Activated naive CD4-positive, alpha-beta T cell treated with anti-CD3 and anti-CD28 coated beads, Interleukin-2, amount 50 U/mL, for 24 hours (primary cell): Measurements from ENCODE around the gene RNF39.
A peak's percentile ranks its signal among the peaks of the same experiment; 100 is the strongest.

Source experiments
- H3K27ac Mint-ChIP-seq: one replicate; pipeline ENCODE4 v1.8.0; 2021; ENCODE audit warnings: mild to moderate bottlenecking, mixed read lengths
- H3K27me3 Mint-ChIP-seq: one replicate; pipeline ENCODE4 v1.8.0; 2021; ENCODE audit warnings: mixed read lengths
- H3K36me3 Mint-ChIP-seq: one replicate; pipeline ENCODE4 v1.8.0; 2021; ENCODE audit warnings: mixed read lengths
- H3K4me1 Mint-ChIP-seq: one replicate; pipeline ENCODE4 v1.8.0; 2021; ENCODE audit warnings: mixed read lengths
- H3K4me3 Mint-ChIP-seq: one replicate; pipeline ENCODE4 v1.8.0; 2021; ENCODE audit warnings: mild to moderate bottlenecking, mixed read lengths
- H3K9me3 Mint-ChIP-seq: one replicate; pipeline ENCODE4 v1.8.0; 2021; ENCODE audit warnings: mixed read lengths

RNF39 gene

DNA sequence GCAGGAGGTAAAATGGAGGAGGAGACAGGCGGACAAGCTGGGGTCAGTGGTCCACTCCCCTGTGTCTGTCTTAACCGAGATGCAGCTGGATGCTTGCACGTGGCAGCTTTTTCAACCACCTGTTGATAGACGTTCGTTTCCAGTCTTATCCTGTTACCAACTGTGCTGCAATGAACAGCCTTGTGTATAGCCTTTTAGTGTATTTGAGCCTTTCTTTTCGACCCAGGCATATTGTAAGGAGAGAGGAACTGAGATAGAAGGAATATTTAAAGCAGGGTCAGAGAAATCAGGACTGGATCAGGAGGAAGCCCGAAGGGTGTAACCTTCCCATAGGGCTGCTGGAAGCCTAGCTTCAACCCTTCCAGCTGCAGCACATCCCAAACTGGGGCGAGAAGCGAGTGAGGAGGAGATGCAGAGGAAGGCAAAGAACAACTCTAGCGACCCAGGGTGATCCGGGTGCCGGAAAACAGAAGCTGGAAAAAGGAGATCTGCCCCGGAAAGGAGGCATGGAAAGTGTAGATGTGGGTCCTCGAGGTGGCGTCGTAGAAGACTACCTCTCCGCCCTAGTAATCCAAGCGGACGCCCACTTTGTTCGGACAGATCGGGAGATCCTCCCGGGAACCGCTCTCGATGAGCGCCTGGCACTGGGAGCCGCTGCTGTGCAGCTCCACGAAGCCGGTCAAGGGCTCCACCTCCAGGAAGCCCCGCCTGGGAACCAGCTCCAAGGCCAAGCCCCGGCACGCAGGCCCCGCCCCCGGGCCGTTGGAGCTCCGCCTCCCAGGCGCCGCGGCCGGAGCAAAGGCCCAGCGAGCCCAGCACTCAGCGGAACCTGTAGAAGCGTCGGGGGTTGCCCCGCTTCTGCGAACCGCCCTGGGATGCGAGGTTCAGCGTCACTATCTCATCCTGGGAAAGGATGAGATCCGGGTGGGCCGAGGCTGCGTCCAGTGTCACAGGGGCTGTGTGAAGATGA, 26.2 kb upstream of the RNF39 start:
- Mint-ChIP-seq H3K27ac (peak overlapping the region; percentile 5), H3K9me3 (no peaks in the 10 kb centered on the region), H3K4me3 (peak overlapping the region; percentile 87), H3K4me1 (peaks cover 64% of the 10 kb centered on the region), H3K36me3 (no peaks in the 10 kb centered on the region), H3K27me3 (peaks cover 15% of the 10 kb centered on the region)

DNA sequence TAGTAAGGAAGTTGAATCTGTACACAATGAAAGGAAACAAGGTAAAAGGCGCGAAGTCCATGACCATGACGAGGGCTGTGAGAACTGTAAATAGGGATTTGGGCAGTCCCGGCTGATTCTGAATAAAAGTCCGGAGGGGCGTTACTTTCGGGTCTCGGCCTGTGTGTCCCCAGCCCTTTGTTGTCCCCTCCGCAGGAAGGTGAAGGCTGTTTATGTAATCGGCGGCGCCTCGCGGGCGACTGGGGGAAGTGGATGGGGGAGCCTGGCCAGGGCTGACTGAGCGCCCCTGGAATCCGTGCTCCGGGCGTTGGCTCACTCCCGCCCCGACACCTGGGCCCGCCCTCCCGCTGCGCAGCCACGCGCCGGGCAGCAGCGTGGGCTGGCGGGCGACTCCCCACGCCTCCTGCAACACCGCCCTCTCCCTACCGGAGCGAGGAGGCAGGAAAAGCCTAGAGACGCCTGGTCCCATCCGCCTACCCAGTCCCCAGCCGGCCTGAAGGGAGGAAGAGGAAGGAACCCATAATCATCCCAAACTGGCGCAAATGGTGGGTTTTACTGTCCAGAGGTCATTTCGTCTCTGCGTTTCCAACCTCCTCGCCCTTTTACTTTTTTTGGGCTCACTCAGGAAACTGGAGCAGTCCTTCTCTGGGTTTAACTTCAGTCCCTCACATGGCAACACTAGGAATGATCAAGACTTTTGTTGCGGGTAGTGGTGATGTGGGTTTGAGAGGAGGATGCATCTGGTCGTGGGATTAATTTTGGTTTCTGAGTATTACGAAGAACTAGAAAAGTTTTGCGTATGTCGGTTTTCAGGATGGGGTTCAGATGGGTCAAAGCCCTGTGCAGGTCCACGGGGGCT, 25.2 kb upstream of the RNF39 start:
- peak overlapping the region; percentile 71 for H3K27ac Mint-ChIP-seq
- H3K4me3 Mint-ChIP-seq, result peak overlapping the region; percentile 84
- H3K36me3 Mint-ChIP-seq, result no peaks in the 10 kb centered on the region
- no peaks in the 10 kb centered on the region for H3K9me3 Mint-ChIP-seq
- H3K4me1 Mint-ChIP-seq, result peaks cover 64% of the 10 kb centered on the region
- peaks cover 15% of the 10 kb centered on the region for H3K27me3 Mint-ChIP-seq

DNA sequence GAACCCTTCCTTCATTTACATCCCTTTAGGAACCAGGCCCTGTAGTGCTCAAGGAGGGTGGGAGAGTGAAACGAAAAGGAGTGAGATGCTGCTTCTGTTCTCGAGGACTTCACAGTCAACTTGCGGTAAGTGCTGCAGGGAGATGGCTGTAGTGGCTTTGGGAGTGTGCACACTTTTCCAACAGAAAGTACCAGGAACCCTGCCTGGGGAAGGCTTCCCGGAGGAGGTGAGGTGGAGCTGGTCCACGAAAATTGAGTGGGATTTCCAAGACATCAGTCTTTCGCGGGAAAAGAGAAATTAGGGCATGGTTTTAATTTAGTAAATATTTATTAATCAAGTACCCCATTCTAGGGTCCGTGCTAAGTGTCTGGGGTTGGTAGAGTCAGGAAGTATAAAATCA, 24.6 kb upstream of the RNF39 start:
- Mint-ChIP-seq H3K27me3 (peaks cover 15% of the 10 kb centered on the region), H3K27ac (peak overlapping the region; percentile 71), H3K4me1 (peaks cover 64% of the 10 kb centered on the region), H3K36me3 (no peaks in the 10 kb centered on the region), H3K4me3 (peak overlapping the region; percentile 78), H3K9me3 (no peaks in the 10 kb centered on the region)

DNA sequence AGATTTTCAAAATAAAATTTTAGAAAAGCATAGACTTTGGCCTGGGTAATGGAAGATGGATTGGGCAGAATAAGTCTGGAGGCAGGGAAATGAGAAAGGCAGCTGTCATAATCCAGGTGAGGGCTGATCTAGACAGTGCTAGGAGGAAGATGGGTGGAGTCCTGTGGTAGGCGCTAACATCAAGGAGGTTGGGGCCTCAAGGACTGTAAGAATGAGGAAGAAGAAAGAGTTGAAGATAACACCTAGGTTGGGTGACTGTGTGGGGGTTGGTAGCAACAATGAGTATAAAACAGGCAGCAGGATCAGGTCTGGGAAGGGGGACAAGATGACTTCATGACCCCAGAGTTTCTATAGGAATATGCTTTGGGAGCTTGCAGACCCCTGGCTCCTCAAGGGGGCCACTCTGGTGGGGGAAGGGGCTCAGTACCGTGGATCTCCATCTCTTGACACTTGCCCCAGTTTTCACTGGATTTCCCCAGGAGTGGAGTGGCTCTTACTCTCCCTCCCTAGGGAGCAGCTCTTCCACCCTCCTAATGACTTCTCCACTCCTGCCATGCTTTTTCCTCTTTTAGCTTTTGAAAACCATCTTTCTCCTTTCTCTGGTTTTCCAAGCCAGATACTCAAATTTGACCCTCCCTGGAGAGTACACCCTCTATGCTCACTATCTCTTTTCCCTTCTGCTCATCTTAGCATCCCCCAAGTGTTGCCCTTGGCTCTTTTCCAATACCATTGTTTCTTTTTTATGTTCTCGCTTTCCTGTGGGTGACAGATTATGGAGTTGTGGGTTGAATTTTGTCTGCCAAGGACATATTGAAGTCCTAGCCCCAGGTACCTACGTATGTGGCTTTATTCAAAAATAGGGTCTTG, 22.6 kb upstream of the RNF39 start:
- H3K9me3 Mint-ChIP-seq, result no peaks in the 10 kb centered on the region
- H3K4me3 Mint-ChIP-seq, result peak overlapping the region; percentile 9
- H3K27me3 Mint-ChIP-seq, result peaks cover 17% of the 10 kb centered on the region
- peaks cover 57% of the 10 kb centered on the region for H3K4me1 Mint-ChIP-seq
- no peaks in the 10 kb centered on the region for H3K36me3 Mint-ChIP-seq
- peak overlapping the region; percentile 44 for H3K27ac Mint-ChIP-seq

DNA sequence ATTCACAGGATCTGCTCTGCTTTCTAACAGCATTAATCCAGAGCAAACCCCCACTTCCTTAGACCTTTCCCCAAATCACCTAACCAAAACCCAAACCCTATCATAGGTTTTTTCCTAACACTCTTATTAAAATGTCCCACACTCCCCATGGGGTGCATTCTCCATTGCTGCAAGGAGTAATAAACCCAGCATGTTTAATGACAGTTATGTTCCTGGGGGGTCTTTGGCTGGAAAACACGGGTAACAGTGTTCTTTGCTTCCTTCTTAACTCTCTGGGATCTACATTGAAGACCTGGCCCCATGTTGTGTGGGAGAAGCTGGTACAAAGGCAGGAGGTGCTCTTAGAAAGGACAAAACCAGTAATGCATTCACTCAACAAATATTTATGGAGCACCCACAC, 21.3 kb upstream of the RNF39 start:
- no peaks in the 10 kb centered on the region for H3K36me3 Mint-ChIP-seq
- H3K4me3 Mint-ChIP-seq, result no peak overlapping the region
- peaks cover 21% of the 10 kb centered on the region for H3K27me3 Mint-ChIP-seq
- H3K9me3 Mint-ChIP-seq, result no peaks in the 10 kb centered on the region
- peaks cover 47% of the 10 kb centered on the region for H3K4me1 Mint-ChIP-seq
- no peak overlapping the region for H3K27ac Mint-ChIP-seq

DNA sequence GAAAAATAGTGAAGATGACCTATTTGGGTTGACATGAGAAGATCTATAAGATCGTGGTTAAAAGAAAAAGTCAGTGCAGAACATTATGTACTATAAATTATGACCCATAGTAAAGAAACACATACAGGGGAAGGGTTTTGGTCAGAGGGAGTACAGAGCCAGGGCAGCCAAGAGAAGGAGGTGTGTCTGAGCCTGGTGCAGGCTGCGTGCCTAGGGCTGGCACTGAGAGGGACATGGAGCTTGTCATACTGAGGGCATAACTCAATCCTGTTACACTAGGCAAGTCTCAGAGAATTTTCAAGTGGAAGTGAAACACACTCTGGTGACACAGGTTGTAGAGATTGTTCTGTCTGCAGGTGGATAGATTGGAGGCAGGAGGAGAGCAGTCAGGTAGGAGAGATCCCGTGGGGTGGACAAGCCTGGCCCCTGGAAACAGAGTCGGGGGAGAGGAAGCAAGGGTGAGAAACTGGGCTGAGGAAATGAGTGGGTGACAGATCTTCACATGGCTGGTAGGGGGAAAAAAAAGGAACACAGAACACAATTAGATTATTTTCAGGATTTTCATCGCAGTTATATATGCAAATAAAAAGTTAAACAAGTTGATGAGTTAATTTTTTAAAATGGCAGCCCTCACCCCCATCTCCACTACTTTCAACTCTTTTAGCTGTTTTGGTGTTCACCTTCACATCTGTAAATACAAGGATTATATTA, 18.5 kb upstream of the RNF39 start:
- peaks cover 23% of the 10 kb centered on the region for H3K4me1 Mint-ChIP-seq
- H3K4me3 Mint-ChIP-seq, result no peak overlapping the region
- peaks cover 16% of the 10 kb centered on the region for H3K27me3 Mint-ChIP-seq
- no peaks in the 10 kb centered on the region for H3K36me3 Mint-ChIP-seq
- no peaks in the 10 kb centered on the region for H3K9me3 Mint-ChIP-seq
- no peak overlapping the region for H3K27ac Mint-ChIP-seq

DNA sequence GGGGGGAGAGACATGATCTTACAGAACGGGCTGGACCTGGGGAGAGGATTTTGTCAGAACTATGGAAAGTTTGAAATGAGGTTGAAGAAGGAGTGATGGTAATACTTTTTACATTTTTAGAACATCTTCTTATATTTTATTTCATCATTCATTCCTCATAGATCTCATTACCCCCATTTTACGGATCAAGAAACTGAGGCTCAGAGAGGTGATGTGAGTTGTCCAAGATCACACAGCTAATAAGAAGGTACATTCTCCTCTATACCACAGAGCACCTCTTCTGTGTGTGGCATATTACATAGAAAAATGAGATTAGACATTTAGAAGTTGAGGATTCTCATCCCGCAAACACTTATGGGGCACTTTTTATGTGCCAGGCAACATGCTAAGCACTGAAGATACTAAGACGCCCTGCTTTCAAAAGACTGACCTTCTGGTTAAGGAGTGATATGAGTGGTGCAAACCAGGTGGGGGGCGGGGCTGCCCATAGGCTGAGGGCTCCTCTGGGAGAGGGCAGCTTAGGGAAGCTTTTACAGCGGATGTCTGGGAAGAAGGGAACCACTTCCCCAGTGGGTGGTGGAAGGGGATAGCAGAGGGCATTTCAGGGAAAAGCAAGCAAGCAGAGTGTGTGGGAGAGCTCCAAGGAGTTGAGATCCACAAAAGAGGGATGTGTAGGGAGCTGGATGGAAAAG, 17.4 kb upstream of the RNF39 start:
- no peak overlapping the region for H3K27ac Mint-ChIP-seq
- H3K27me3 Mint-ChIP-seq, result peaks cover 17% of the 10 kb centered on the region
- H3K4me1 Mint-ChIP-seq, result peaks cover 13% of the 10 kb centered on the region
- no peaks in the 10 kb centered on the region for H3K36me3 Mint-ChIP-seq
- no peaks in the 10 kb centered on the region for H3K9me3 Mint-ChIP-seq
- no peak overlapping the region for H3K4me3 Mint-ChIP-seq

DNA sequence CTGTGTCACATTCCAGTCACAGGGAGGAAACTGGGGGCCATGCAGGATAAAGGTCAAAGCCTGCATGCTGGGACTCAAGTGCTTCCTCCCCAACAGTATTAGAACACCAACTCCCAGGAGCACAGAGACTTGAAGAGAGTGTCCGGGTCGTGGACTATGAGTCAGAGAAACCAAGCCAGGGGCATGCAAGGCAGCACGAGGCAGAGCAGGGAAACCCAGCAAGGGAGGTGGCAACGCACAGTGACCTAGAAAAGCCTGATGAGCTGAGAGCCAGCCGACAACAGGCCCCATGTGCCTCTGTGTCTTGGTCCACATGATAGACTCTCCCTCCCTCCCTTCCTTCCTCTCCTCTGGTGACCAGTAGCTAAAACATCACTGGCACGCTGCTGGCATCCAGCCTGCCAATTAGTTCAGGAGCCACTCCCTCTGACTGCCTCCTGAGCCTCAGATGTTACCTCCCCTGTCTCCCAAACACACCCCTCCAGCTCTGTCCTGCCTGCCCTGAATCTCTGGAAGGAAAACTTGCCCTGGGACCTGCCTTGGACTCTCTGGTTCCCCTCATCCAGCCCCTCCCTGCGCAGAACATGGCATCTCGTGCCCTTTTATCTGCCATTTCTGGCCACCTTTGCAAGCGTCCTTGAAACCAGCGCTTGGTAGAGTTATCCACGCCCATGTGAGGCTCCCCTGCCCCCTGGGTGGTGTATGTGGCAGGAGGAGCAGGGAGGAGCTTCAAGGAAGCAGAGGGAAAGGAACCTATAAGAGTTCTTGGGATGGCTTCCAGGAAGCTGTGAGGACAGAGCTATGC, 16.2 kb upstream of the RNF39 start:
- Mint-ChIP-seq H3K4me3 (no peak overlapping the region), H3K27ac (no peak overlapping the region)

DNA sequence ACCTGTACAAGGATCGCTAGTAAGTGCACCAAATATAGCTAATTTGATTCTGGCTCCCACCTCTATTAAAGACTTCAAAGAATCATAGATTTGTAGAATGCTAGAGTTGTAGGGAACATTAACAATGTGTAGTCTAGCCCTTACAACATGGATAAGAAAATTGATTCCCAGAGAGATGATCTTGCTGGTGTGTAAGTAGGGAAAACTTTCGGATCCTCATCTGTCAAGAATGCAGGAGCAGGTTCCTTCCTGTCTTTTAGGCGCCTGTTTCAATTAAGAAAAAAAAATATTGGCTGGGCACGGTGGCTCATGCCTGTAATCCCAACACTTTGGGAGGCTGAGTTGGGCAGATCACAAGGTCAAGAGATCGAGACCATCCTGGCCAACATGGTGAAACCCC, 12.3 kb upstream of the RNF39 start:
- H3K4me1 Mint-ChIP-seq, result no peaks in the 10 kb centered on the region
- H3K4me3 Mint-ChIP-seq, result no peak overlapping the region

More for the DNA sequence above, 16.2 kb upstream of the RNF39 start:
- H3K27me3 Mint-ChIP-seq, result peaks cover 28% of the 10 kb centered on the region
- H3K36me3 Mint-ChIP-seq, result no peaks in the 10 kb centered on the region
- H3K9me3 Mint-ChIP-seq, result no peaks in the 10 kb centered on the region
- H3K4me1 Mint-ChIP-seq, result peaks cover under 1% of the 10 kb centered on the region

DNA sequence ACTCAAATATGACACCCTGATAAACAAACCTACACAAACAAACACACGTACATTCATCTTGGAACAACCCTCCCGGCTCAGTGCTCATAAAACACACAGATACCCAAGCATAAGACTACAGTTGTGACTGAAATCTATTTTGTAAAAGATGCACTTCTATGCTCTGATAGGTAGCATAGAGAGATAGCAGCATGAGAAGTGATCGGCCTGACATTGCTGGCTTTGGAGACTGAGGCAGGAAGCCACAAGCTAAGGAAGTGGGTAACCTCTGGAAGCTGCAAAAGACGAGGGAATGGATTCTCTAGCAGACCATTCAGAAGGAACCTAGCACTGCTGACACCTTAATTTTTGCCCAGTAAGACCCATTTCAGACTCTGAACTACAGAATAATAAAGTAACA, 1.6 kb upstream of the RNF39 start:
- no peaks in the 10 kb centered on the region for H3K9me3 Mint-ChIP-seq
- peaks cover 3% of the 10 kb centered on the region for H3K36me3 Mint-ChIP-seq
- no peak overlapping the region for H3K27ac Mint-ChIP-seq
- peaks cover 40% of the 10 kb centered on the region for H3K4me1 Mint-ChIP-seq
- H3K4me3 Mint-ChIP-seq, result no peak overlapping the region
- peaks cover 24% of the 10 kb centered on the region for H3K27me3 Mint-ChIP-seq

More for the DNA sequence above, 12.3 kb upstream of the RNF39 start:
- peak overlapping the region; percentile 10 for H3K27ac Mint-ChIP-seq
- H3K9me3 Mint-ChIP-seq, result no peaks in the 10 kb centered on the region
- no peaks in the 10 kb centered on the region for H3K36me3 Mint-ChIP-seq
- peaks cover 27% of the 10 kb centered on the region for H3K27me3 Mint-ChIP-seq

DNA sequence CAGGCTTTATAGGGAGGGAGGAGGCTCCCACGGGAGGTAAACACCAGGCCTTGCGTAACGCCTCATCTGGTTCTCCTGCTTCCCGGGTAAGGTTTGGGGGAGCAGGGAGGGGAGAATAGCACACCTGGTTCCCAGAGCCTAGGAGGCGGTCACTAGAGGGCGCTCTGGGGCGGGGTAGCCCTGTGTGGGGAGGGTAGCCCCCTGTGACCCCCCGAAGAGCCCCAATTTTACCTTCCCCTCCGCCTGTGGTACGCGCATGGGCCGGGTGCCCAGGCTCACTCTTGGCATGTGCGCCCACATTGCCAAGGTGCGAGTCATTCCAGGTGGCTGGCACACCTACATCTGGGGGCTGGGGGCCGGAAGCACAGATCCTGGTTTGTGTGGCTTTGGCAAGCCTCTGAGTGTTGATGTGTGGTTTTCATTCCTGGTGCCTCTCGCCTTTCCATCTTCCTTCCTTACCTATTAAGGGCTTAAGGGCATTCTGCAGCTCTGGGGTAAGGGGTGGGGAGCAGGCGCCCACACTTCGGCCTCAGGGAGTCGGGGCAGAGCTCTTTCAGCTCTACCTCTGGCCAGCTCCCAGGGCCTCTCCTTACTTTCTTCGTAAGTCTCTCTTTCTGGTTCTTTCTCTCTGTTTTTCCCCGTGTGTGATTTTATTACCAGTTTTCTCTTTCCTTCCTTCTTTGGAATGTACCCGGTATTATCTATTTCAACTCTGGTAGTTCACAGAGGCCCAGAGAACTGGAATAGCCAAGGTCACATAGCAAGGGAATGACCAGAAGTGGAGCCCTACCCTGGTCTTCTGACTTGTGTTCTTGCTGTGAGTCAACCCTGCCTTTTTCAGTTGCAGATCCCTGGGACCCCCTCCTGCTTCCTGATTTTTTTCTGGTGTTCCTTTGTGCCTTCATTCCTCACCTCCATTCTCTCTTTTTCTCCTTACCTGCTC, 492 bp upstream of the RNF39 start:
- Mint-ChIP-seq H3K9me3 (no peaks in the 10 kb centered on the region), H3K27ac (no peak overlapping the region), H3K36me3 (peaks cover 6% of the 10 kb centered on the region), H3K4me1 (peaks cover 48% of the 10 kb centered on the region), H3K27me3 (peaks cover 32% of the 10 kb centered on the region), H3K4me3 (peak overlapping the region; percentile 65)

DNA sequence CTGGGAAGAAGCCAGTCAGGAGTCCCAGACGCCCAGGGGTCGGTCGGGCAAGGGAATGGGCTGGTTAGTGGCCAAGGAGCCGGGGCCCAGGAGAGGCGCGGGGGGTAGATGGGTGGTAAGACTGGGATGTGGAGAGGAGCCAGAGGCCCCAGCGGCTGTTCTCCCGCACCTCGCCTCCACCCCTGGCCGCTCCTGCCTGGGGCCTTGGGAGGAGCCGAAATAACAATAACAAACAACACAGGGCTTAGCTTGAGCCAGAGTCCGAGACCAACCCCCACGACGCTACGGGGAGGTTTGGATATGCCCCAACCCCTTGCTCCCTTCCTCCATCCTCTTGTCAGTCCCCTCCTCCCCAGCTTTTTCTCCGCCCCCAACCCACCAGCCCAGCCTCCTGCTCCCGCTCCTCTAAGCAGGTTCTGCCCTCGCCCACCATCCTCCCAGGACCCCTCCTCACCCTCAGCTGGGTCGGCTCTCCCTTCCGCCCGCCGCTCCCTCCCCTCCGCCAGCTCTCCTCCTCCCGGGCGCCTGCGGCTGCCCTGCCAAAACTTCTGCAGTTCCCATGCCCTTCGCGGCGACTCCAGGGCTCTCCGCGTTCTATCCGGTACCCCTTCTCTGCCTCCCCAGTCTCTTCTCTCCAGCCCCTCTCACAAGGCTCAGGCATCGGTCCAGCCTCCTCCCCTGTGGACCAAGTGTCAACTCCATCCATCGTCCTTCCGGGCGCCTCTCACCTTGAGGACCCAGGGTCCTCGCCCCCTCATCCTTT, 1.1 kb downstream of the RNF39 start:
- Mint-ChIP-seq H3K4me3 (peak overlapping the region; percentile 63), H3K27ac (peak overlapping the region; percentile 11), H3K4me1 (peaks cover 64% of the 10 kb centered on the region)

More for the DNA sequence above, 1.1 kb downstream of the RNF39 start:
- peaks cover 19% of the 10 kb centered on the region for H3K36me3 Mint-ChIP-seq
- no peaks in the 10 kb centered on the region for H3K9me3 Mint-ChIP-seq
- peaks cover 42% of the 10 kb centered on the region for H3K27me3 Mint-ChIP-seq
